ENCODE results near the gene XRN1. TPM values are rescaled to one million over a fixed set of nuclear protein-coding genes. Genes with fewer than 3 reads are reported as not detected.
"Not testable (repeated sequence)": the region's sequence is repeated elsewhere in the genome, so short reads cannot be mapped to it uniquely, and the experiment has no call there.

The XRN1 gene
- total RNA-seq, 1 donor from 2014 or later, result 11.9 TPM

DNA sequence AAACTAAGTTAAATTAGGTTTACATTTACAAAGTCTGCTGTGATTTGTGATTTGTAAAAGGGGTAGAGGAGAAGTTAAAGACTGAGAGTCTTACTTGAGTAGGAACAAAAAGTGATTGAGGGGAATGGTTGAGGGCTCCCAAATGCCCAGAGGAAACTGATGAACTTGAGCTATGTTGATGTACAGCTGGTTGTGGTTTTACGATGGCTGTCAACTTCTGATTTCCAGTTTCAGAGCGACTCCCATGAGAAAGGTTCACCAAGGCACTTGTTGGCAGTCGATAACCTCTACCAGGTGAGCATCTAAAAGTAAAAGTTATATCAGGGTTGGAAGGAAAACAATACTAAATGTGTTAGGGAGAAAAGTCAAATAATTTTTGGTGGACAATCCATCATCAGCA is 91.0 kb downstream of the XRN1 start:
- no peak overlapping the region for H3K4me3 ChIP-seq (ENCODE audit: low read depth, low read length)
- no peak for DNase-seq (ENCODE audit: low read depth)
- TF ChIP-seq CTCF (conservative IDR thresholded peaks at IDR 0.05; ENCODE audit: low read depth, low read length), result no peak

- no peak for DNase-seq (ENCODE audit: low read depth)
- no peak for TF ChIP-seq CTCF (conservative IDR thresholded peaks at IDR 0.05; ENCODE audit: low read depth, low read length)
- H3K4me3 ChIP-seq (ENCODE audit: low read depth, low read length), result no peak overlapping the region
These were observed 92.1 kb downstream of the XRN1 start for GRCh38 chr3:142355692-142356091.

GRCh38 chr3:142354076-142354475 is 93.8 kb downstream of the XRN1 start:
- H3K4me3 ChIP-seq (ENCODE audit: low read depth, low read length), result no peak overlapping the region
- no peak for TF ChIP-seq CTCF (conservative IDR thresholded peaks at IDR 0.05; ENCODE audit: low read depth, low read length)
- no peak for DNase-seq (ENCODE audit: low read depth)

- no peak overlapping the region for H3K4me3 ChIP-seq (ENCODE audit: low read depth, low read length)
- TF ChIP-seq CTCF (conservative IDR thresholded peaks at IDR 0.05; ENCODE audit: low read depth, low read length), result no peak
- no peak for DNase-seq (ENCODE audit: low read depth)
These were observed 94.3 kb downstream of the XRN1 start for GRCh38 chr3:142353571-142353970.

DNA sequence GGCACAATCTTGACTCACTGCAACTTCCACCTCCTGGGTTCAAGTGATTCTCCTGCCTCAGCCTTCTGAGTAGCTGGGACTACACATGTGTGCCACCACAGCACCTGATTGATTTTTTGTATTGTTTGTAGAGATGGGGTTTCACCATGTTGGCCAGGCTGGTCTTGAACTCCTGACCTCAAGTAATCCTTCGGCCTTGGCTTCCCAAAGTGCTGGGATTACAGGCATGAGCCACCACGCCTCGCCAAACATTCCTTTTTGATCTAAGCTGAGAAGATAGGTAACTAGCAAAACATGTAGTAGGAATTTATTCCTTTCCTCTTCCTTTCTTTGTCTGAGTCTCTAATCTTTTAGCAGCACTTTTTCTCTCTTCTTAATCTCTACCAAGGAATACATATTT is 95.1 kb downstream of the XRN1 start:
- not testable (repeated sequence) for H3K4me3 ChIP-seq (ENCODE audit: low read depth, low read length); DNase-seq (ENCODE audit: low read depth)

DNA sequence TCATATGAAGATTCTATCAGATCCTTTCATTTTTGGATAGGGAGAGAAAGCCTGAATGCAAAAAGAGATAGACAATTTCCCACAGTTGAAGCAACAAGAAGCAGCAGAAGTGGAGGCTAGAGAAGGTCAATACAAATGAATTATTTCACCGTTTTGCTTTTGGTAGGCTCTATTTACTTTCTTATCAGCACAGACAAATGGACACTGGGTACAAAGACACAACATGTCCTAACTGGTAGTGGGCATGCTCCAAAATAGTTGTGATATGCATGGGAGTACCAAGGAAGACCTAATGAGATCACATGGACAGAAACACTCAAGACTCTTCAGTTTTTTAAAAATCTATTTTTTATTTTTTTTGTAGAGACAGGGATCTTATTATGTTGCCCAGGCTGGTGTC is 99.4 kb downstream of the XRN1 start:
- DNase-seq (ENCODE audit: low read depth), result no peak
- no peak for TF ChIP-seq CTCF (conservative IDR thresholded peaks at IDR 0.05; ENCODE audit: low read depth, low read length)

GRCh38 chr3:142337994-142338393 is 109.8 kb downstream of the XRN1 start:
- TF ChIP-seq CTCF (conservative IDR thresholded peaks at IDR 0.05; ENCODE audit: low read depth, low read length), result no peak
- H3K4me3 ChIP-seq (ENCODE audit: low read depth, low read length), result no peak overlapping the region
- DNase-seq (ENCODE audit: low read depth), result no peak

More for the DNA sequence above, 99.4 kb downstream of the XRN1 start:
- no peak overlapping the region for H3K4me3 ChIP-seq (ENCODE audit: low read depth, low read length)

DNA sequence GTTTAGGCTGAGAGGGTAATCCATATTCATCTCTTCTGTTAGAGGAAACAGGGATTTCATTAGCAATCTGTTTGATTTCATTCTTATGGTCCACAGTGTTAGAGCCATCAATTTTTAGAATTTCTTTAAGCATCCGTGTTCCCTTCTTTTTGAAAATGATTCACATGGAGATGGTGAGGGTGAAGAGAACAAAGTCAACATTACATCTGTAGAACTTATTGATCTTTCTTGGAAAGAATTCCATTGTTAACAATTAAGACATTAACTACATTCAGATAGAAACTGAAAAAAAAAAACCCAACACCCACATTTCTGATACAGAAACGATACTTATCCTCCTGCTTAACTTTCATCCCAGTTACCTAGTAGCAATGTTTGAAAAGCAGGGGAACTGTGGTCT is 115.4 kb downstream of the XRN1 start:
- no peak for DNase-seq (ENCODE audit: low read depth)
- no peak overlapping the region for H3K4me3 ChIP-seq (ENCODE audit: low read depth, low read length)
- TF ChIP-seq CTCF (conservative IDR thresholded peaks at IDR 0.05; ENCODE audit: low read depth, low read length), result no peak

GRCh38 chr3:142324275-142324953 is 123.4 kb downstream of the XRN1 start:
- DNase-seq (ENCODE audit: low read depth); H3K4me3 ChIP-seq (ENCODE audit: low read depth, low read length): not testable (repeated sequence)

Measured in epithelial cell of proximal tubule (primary cell).